ENCODE data around the gene ZNF841. TPM values are rescaled to one million over a fixed set of nuclear protein-coding genes. Genes with fewer than 3 reads are reported as not detected.

The ZNF841 gene
- total and polyA plus RNA-seq, 2 donors (not counting 1 experiment from before 2014, with no cell fraction given): 7.4 to 50.8 TPM

- peaks cover 27% of the 10 kb centered on the region for H3K79me2 ChIP-seq (ENCODE audit: control insufficient read depth, insufficient read depth, low read length)
- intact Hi-C loops (cut with micrococcal nuclease): loop anchor here (1.0 to 5.0 kb wide), 3 partner anchors 45 to 397 kb away; partner anchors contain the start of genes ZNF613 and ZNF841
- peaks cover 31% of the 10 kb centered on the region for H3K4me1 Mint-ChIP-seq
- H3K4me1 ChIP-seq (ENCODE audit: control insufficient read depth in 2 of 2, insufficient read depth in 2 of 2, low read length in 2 of 2): peaks cover 19 to 20% of the 10 kb centered on the region in 2 donors
- ATAC-seq (ENCODE audit: low read depth): peak; percentile 99
- H3K27me3 Mint-ChIP-seq: no peaks in the 10 kb centered on the region
- peak overlapping the region; percentile 88 for H3K9ac ChIP-seq (ENCODE audit: low read length)
- no peaks in the 10 kb centered on the region for H3K36me3 ChIP-seq (replicated peaks in 1 of 2; ENCODE audit: control extremely low read depth in 1 of 2, control insufficient read depth in 1 of 2, extremely low read depth in 1 of 2, insufficient read depth in 2 of 2, low read length in 1 of 2)
- H3K27ac ChIP-seq (ENCODE audit: low read length in 2 of 2): peak overlapping the region; percentile 59 to 84
- WGBS (ENCODE audit: insufficient coverage): 21% methylated on average over 18 of the region's 22 CpGs
- H3K9me3 ChIP-seq (ENCODE audit: control extremely low read depth in 1 of 3, control insufficient read depth in 2 of 3, insufficient read depth in 1 of 3, low read length in 2 of 3): peaks cover 0 to 21% (median 2%) of the 10 kb centered on the region in 3 donors
- CTCF ChIA-PET: interaction anchor here (0.8 to 6.0 kb wide), 5 partner anchors 10 to 98 kb away, joined by 3 to 82 read pairs (median 4); no protein-coding TSS in a partner anchor
- peak overlapping the region; percentile 93 for H3K27ac Mint-ChIP-seq
- H2AFZ ChIP-seq (ENCODE audit: insufficient read depth, low read depth, low read length, poor library complexity, severe bottlenecking): peak overlapping the region; percentile 99
- peak overlapping the region; percentile 98 for H3K4me3 Mint-ChIP-seq
- H3K4me2 ChIP-seq (replicated peaks; ENCODE audit: low read depth, low read length, poor library complexity, severe bottlenecking): peak overlapping the region; percentile 86
- H3K9me3 Mint-ChIP-seq (ENCODE audit: insufficient read depth): no peaks in the 10 kb centered on the region
- DNase-seq: no peak
- H3K27me3 ChIP-seq (replicated peaks in 1 of 4; ENCODE audit: control extremely low read depth in 1 of 4, control insufficient read depth in 3 of 4, insufficient read depth in 4 of 4, low read length in 3 of 4): no peaks in the 10 kb centered on the region
- POLR2A ChIA-PET: interaction anchor here (0.6 to 1.3 kb wide), 3 partner anchors 31 to 214 kb away, joined by 5 to 8 read pairs (median 5); partner anchors contain the start of genes PPP2R1A and ZNF836
- peak overlapping the region in 4 of 5 experiments; percentile 86 to 100 (median 94) for H3K4me3 ChIP-seq (ENCODE audit: control extremely low read depth in 1 of 5, extremely low read depth in 1 of 5, insufficient read depth in 1 of 5, low read depth in 2 of 5, low read length in 4 of 5)
- no peak for TF ChIP-seq EZH2 (IDR thresholded peaks at IDR 0.05; ENCODE audit: borderline replicate concordance, insufficient read depth, low read depth, low read length, poor library complexity, severe bottlenecking)
- TF ChIP-seq, protein P1, sequence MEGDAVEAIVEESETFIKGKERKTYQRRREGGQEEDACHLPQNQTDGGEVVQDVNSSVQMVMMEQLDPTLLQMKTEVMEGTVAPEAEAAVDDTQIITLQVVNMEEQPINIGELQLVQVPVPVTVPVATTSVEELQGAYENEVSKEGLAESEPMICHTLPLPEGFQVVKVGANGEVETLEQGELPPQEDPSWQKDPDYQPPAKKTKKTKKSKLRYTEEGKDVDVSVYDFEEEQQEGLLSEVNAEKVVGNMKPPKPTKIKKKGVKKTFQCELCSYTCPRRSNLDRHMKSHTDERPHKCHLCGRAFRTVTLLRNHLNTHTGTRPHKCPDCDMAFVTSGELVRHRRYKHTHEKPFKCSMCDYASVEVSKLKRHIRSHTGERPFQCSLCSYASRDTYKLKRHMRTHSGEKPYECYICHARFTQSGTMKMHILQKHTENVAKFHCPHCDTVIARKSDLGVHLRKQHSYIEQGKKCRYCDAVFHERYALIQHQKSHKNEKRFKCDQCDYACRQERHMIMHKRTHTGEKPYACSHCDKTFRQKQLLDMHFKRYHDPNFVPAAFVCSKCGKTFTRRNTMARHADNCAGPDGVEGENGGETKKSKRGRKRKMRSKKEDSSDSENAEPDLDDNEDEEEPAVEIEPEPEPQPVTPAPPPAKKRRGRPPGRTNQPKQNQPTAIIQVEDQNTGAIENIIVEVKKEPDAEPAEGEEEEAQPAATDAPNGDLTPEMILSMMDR (IDR thresholded peaks at IDR 0.05): no peak
- H4K20me1 ChIP-seq (ENCODE audit: control insufficient read depth, insufficient read depth, low read length, poor library complexity, severe bottlenecking): peaks cover 2% of the 10 kb centered on the region
These were observed 44.6 kb upstream of the ZNF841 start for GRCh38 chr19:52140032-52140710.
